Measurements from ENCODE around the gene ACKR3.

The ACKR3 gene

GRCh38 chr2:236583621-236584203 lies 14.1 kb downstream of the ACKR3 start:
- H3K18ac ChIP-seq (ENCODE audit: low read length): no peak overlapping the region
- H2BK5ac ChIP-seq (ENCODE audit: low read length): no peak overlapping the region
- no CpG with 5 or more reads among the region's 14 CpGs for WGBS (ENCODE audit: extremely low coverage, insufficient coverage, low lambda C conversion rate)
- no peaks in the 10 kb centered on the region for H3K79me1 ChIP-seq (ENCODE audit: low read length)
- no peak overlapping the region for H4K5ac ChIP-seq (ENCODE audit: low read length)
- H3K4me2 ChIP-seq (ENCODE audit: low read length): no peak overlapping the region
- no peak overlapping the region for H2BK120ac ChIP-seq (ENCODE audit: low read depth, low read length)
- peaks cover 3% of the 10 kb centered on the region for H3K36me3 ChIP-seq (ENCODE audit: control insufficient read depth, insufficient read depth, low read length)
- no peak overlapping the region for H3K4me3 ChIP-seq (ENCODE audit: low read length)
- H2BK15ac ChIP-seq (replicated peaks; ENCODE audit: low read depth): no peak overlapping the region
- H3K27ac ChIP-seq (ENCODE audit: low read depth, low read length): no peak overlapping the region
- no peaks in the 10 kb centered on the region for H3K79me2 ChIP-seq (ENCODE audit: control insufficient read depth, insufficient read depth, low read length)
- no peaks in the 10 kb centered on the region for H3K27me3 ChIP-seq (ENCODE audit: insufficient read depth, low read length, poor library complexity)
- H3K4me1 ChIP-seq (ENCODE audit: control insufficient read depth, low read depth, low read length): peaks cover 5% of the 10 kb centered on the region
- peak overlapping the region; percentile 32 for H3K56ac ChIP-seq (ENCODE audit: low read length)
- no peak for DNase-seq
- H4K8ac ChIP-seq (ENCODE audit: low read depth, low read length): no peak overlapping the region
- H2AK5ac ChIP-seq (ENCODE audit: low read length): no peak overlapping the region
- no peak overlapping the region for H3K23ac ChIP-seq (ENCODE audit: low read length)
- H3K9ac ChIP-seq (ENCODE audit: low read length): no peak overlapping the region
- no peak overlapping the region for H3K4ac ChIP-seq (ENCODE audit: low read depth, low read length)

DNA sequence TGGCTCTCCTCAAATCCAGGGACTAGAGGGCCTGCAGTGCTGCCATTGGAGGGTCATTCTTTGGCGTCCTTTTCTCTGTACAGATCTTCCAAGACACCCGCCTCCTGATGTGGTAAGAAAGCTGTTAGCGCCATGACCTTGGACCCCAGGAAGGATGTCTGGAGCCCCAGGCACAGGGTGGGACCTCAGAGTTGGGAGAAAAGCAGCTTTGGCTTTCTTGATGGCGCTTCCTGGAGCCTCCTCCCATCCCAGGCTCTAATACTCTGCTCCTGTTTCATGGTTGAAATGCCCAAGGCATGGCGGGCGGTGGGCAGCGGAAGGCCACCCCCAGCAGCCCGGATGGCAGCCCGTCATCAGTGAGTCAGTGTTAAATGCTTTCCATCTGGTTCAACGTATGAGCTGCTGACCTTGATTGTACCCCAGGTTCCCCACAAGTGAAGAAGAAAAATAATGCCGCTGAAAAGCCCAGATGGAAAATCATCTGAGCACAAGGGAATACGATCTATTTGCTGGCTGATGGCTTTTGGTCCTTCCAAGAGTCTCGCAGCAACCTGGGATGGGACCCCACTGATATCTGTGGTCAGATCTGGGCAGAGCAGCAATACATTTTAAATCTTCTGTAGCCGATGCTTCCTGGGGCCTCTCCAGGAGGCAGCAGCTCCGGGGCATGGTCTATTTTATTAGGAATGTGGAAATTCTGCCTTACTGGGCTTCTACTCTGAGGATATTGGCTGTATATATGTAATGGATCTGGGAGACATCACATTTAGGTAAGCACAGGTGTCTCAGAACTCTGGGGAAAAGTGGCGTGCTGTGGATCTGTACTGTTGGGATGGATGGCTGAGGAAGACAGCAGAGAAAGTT lies 15.1 kb downstream of the ACKR3 start:
- H2BK120ac ChIP-seq (ENCODE audit: low read depth, low read length): no peak overlapping the region
- H3K27ac ChIP-seq (ENCODE audit: low read depth, low read length): no peak overlapping the region
- no peaks in the 10 kb centered on the region for H3K79me2 ChIP-seq (ENCODE audit: control insufficient read depth, insufficient read depth, low read length)
- H2BK5ac ChIP-seq (ENCODE audit: low read length): no peak overlapping the region
- no peaks in the 10 kb centered on the region for H3K27me3 ChIP-seq (ENCODE audit: insufficient read depth, low read length, poor library complexity)
- no peak overlapping the region for H3K4me2 ChIP-seq (ENCODE audit: low read length)
- H3K9ac ChIP-seq (ENCODE audit: low read length): no peak overlapping the region
- no peak overlapping the region for H4K8ac ChIP-seq (ENCODE audit: low read depth, low read length)
- DNase-seq: no peak
- H3K18ac ChIP-seq (ENCODE audit: low read length): no peak overlapping the region
- H3K4me1 ChIP-seq (ENCODE audit: control insufficient read depth, low read depth, low read length): no peaks in the 10 kb centered on the region
- H3K79me1 ChIP-seq (ENCODE audit: low read length): no peaks in the 10 kb centered on the region
- no peak overlapping the region for H3K56ac ChIP-seq (ENCODE audit: low read length)
- H3K4ac ChIP-seq (ENCODE audit: low read depth, low read length): no peak overlapping the region
- H4K5ac ChIP-seq (ENCODE audit: low read length): no peak overlapping the region
- H2AK5ac ChIP-seq (ENCODE audit: low read length): no peak overlapping the region
- H2BK15ac ChIP-seq (replicated peaks; ENCODE audit: low read depth): no peak overlapping the region
- peaks cover 3% of the 10 kb centered on the region for H3K36me3 ChIP-seq (ENCODE audit: control insufficient read depth, insufficient read depth, low read length)
- no peak overlapping the region for H3K23ac ChIP-seq (ENCODE audit: low read length)
- no CpG with 5 or more reads among the region's 16 CpGs for WGBS (ENCODE audit: extremely low coverage, insufficient coverage, low lambda C conversion rate)
- H3K4me3 ChIP-seq (ENCODE audit: low read length): no peak overlapping the region

DNA sequence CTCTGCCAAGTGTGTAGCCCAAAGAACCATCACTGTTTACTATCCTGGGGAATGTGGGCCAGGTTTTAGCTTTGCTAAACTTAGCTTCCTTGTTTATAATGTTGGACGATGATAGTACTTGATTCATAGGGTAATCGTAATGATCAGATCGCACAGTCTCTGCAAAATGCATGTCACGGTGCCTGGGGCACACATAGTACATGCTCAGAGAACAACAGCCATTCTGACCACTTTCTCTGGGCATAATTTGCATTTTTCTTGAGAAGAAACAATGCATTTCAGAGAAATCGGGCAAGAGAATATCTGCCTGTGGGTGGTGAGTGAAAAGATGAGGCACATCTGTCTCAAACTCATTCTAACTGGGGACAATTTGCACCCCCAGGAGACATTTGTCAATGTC lies 16.3 kb downstream of the ACKR3 start:
- Histone ChIP-seq H3K23ac (ENCODE audit: low read length) (no peak overlapping the region), H2AK5ac (ENCODE audit: low read length) (no peak overlapping the region), H3K27ac (ENCODE audit: low read depth, low read length) (no peak overlapping the region), H3K56ac (ENCODE audit: low read length) (no peak overlapping the region), H4K5ac (ENCODE audit: low read length) (no peak overlapping the region), H3K36me3 (ENCODE audit: control insufficient read depth, insufficient read depth, low read length) (no peaks in the 10 kb centered on the region), H3K18ac (ENCODE audit: low read length) (no peak overlapping the region), H3K79me2 (ENCODE audit: control insufficient read depth, insufficient read depth, low read length) (no peaks in the 10 kb centered on the region), H3K4me3 (ENCODE audit: low read length) (no peak overlapping the region), H3K4me2 (ENCODE audit: low read length) (no peak overlapping the region), H3K9ac (ENCODE audit: low read length) (no peak overlapping the region), H3K27me3 (ENCODE audit: insufficient read depth, low read length, poor library complexity) (no peaks in the 10 kb centered on the region), H2BK15ac (replicated peaks; ENCODE audit: low read depth) (no peak overlapping the region), H2BK5ac (ENCODE audit: low read length) (no peak overlapping the region), H3K4ac (ENCODE audit: low read depth, low read length) (no peak overlapping the region), H4K8ac (ENCODE audit: low read depth, low read length) (no peak overlapping the region), H3K4me1 (ENCODE audit: control insufficient read depth, low read depth, low read length) (no peaks in the 10 kb centered on the region), H2BK120ac (ENCODE audit: low read depth, low read length) (no peak overlapping the region), H3K79me1 (ENCODE audit: low read length) (no peaks in the 10 kb centered on the region)
- DNase-seq: no peak
- no CpG with 5 or more reads among the region's 5 CpGs for WGBS (ENCODE audit: extremely low coverage, insufficient coverage, low lambda C conversion rate)

DNA sequence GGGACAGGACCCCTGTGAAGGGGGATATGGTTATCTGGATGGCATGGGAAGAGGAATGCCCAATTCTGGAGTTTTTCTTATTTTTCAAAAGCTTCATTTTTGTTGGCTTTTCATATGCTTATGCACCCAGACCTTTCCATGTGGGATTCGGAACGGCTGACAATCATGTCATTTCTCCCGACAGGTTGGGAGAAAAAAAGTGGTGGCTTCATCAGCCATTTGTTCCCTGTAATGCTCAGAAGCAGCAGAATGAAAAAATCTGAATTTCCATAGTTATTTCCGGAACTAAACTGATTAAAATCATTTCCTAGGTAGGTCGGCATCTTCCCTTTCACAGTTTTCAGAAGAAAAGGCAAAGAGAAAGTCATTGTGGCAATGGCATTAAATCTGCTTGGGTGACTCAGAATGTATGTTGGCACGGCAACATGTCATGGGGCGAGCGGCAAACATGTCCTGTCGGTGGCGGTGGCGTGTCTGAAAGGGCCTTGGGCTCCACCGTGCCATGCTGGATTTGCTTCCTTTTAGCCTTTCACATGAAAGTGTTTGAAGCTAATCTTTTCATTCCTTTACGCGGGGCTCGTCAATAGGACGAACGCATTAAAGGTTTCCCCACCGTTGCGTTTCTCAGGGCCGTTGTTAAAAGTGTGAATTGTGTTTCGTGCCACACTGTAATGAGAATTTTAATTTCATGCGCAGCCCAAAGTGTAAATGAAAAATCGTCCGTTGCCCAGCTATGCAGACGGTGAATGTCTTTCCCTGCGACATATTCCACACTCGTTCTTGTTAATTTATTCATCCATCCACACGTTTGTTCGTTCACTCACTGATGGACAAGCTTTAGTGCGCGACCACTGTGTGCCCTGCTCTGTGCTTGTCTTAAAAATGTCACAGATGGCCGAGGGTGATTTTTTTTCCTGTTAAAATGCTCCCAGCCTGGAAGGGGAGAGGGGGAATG lies 18.5 kb downstream of the ACKR3 start:
- no peak overlapping the region for H3K23ac ChIP-seq (ENCODE audit: low read length)
- no peak for DNase-seq
- H3K56ac ChIP-seq (ENCODE audit: low read length): no peak overlapping the region
- no peaks in the 10 kb centered on the region for H3K4me1 ChIP-seq (ENCODE audit: control insufficient read depth, low read depth, low read length)
- WGBS (ENCODE audit: extremely low coverage, insufficient coverage, low lambda C conversion rate): no CpG with 5 or more reads among the region's 32 CpGs
- H3K79me2 ChIP-seq (ENCODE audit: control insufficient read depth, insufficient read depth, low read length): no peaks in the 10 kb centered on the region
- H3K9ac ChIP-seq (ENCODE audit: low read length): no peak overlapping the region
- no peak overlapping the region for H4K5ac ChIP-seq (ENCODE audit: low read length)
- H3K4me2 ChIP-seq (ENCODE audit: low read length): no peak overlapping the region
- no peaks in the 10 kb centered on the region for H3K36me3 ChIP-seq (ENCODE audit: control insufficient read depth, insufficient read depth, low read length)
- H3K4ac ChIP-seq (ENCODE audit: low read depth, low read length): no peak overlapping the region
- no peak overlapping the region for H3K27ac ChIP-seq (ENCODE audit: low read depth, low read length)
- H2AK5ac ChIP-seq (ENCODE audit: low read length): no peak overlapping the region
- H3K79me1 ChIP-seq (ENCODE audit: low read length): no peaks in the 10 kb centered on the region
- H2BK15ac ChIP-seq (replicated peaks; ENCODE audit: low read depth): no peak overlapping the region
- H3K4me3 ChIP-seq (ENCODE audit: low read length): no peak overlapping the region
- H2BK5ac ChIP-seq (ENCODE audit: low read length): no peak overlapping the region
- no peak overlapping the region for H3K18ac ChIP-seq (ENCODE audit: low read length)
- H2BK120ac ChIP-seq (ENCODE audit: low read depth, low read length): no peak overlapping the region
- no peak overlapping the region for H4K8ac ChIP-seq (ENCODE audit: low read depth, low read length)
- H3K27me3 ChIP-seq (ENCODE audit: insufficient read depth, low read length, poor library complexity): no peaks in the 10 kb centered on the region

GRCh38 chr2:236588932-236589592 lies 19.4 kb downstream of the ACKR3 start:
- no peak overlapping the region for H3K56ac ChIP-seq (ENCODE audit: low read length)
- no peak overlapping the region for H3K27ac ChIP-seq (ENCODE audit: low read depth, low read length)
- H3K79me1 ChIP-seq (ENCODE audit: low read length): no peaks in the 10 kb centered on the region
- no peak overlapping the region for H2BK15ac ChIP-seq (replicated peaks; ENCODE audit: low read depth)
- no peaks in the 10 kb centered on the region for H3K4me1 ChIP-seq (ENCODE audit: control insufficient read depth, low read depth, low read length)
- no peak overlapping the region for H3K9ac ChIP-seq (ENCODE audit: low read length)
- H3K4me2 ChIP-seq (ENCODE audit: low read length): no peak overlapping the region
- H2AK5ac ChIP-seq (ENCODE audit: low read length): no peak overlapping the region
- H2BK120ac ChIP-seq (ENCODE audit: low read depth, low read length): no peak overlapping the region
- H2BK5ac ChIP-seq (ENCODE audit: low read length): no peak overlapping the region
- DNase-seq: no peak
- no peak overlapping the region for H3K4me3 ChIP-seq (ENCODE audit: low read length)
- H3K23ac ChIP-seq (ENCODE audit: low read length): no peak overlapping the region
- WGBS (ENCODE audit: extremely low coverage, insufficient coverage, low lambda C conversion rate): no CpG with 5 or more reads among the region's 15 CpGs
- H3K27me3 ChIP-seq (ENCODE audit: insufficient read depth, low read length, poor library complexity): no peaks in the 10 kb centered on the region
- H3K4ac ChIP-seq (ENCODE audit: low read depth, low read length): no peak overlapping the region
- H4K5ac ChIP-seq (ENCODE audit: low read length): no peak overlapping the region
- no peak overlapping the region for H3K18ac ChIP-seq (ENCODE audit: low read length)
- H3K79me2 ChIP-seq (ENCODE audit: control insufficient read depth, insufficient read depth, low read length): no peaks in the 10 kb centered on the region
- H4K8ac ChIP-seq (ENCODE audit: low read depth, low read length): no peak overlapping the region
- no peaks in the 10 kb centered on the region for H3K36me3 ChIP-seq (ENCODE audit: control insufficient read depth, insufficient read depth, low read length)
